ENCODE measurements around the gene NSFL1C. TPM values are rescaled to one million over a fixed set of nuclear protein-coding genes. Genes with fewer than 3 reads are reported as not detected.
"Not testable (repeated sequence)": the region's sequence is repeated elsewhere in the genome, so short reads cannot be mapped to it uniquely, and the experiment has no call there.

The NSFL1C gene
- total RNA-seq, 2 donors from 2014 or later, result 73.6 to 99.9 TPM

DNA sequence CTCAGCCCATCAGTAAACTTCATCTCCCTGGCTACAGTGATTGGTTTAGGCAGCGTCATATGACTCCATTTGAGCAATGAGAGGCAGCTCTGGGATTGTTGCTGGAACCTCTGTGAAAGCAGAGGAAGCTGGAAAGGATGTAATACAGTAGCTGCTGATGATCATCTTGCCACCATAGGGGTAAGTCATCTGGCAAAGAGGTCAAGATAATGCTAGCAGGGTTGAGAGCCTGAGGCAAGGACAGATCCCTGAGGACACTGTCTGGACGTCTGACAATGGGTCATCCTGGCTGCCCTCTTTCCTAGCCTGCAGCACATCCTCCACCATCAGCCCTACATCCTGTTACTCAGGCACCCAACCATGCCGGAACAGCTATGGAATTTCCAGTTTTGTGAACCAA is 48.3 kb downstream of the NSFL1C start:
- H3K27me3 Mint-ChIP-seq, result peaks cover 46 to 66% of the 10 kb centered on the region in 2 donors
- H3K4me3 Mint-ChIP-seq, result no peak overlapping the region
- ATAC-seq (no peak), DNase-seq (ENCODE audit: low spot score) (no peak)
- peaks cover 11% of the 10 kb centered on the region for H3K9me3 Mint-ChIP-seq
- peaks cover 29% of the 10 kb centered on the region for H3K36me3 Mint-ChIP-seq
- no peak overlapping the region for H3K27ac Mint-ChIP-seq
- peaks cover 16 to 20% of the 10 kb centered on the region in 2 donors for H3K4me1 Mint-ChIP-seq (ENCODE audit: low read depth in 2 of 2)

DNA sequence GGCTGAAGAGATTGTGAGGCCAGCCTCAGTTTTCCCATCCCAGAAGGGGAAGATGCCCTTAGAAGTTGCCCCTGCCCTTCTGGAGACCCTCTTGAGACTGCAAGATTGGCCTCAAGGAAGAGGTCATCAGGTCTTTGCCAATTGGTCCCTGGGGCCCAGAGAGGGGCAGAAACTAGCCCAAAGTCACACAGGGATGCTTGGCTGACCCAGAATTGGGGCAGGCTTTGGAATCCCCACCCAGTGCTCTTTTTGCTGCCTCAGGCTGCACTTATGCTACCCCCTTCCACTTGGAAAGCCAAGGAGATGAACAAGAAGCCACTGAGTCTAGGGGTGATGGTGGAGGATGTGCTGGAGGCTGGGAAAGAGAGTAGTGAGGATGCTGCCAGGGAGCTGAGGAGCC is 48.9 kb downstream of the NSFL1C start:
- Mint-ChIP-seq H3K4me3 (no peak overlapping the region), H3K36me3 (peaks cover 29% of the 10 kb centered on the region), H3K4me1 (ENCODE audit: low read depth in 2 of 2) (peaks cover 15 to 17% of the 10 kb centered on the region in 2 donors), H3K27me3 (peaks cover 43 to 66% of the 10 kb centered on the region in 2 donors), H3K9me3 (peaks cover 11% of the 10 kb centered on the region), H3K27ac (no peak overlapping the region)
- no peak for ATAC-seq
- DNase-seq (ENCODE audit: low spot score), result no peak

DNA sequence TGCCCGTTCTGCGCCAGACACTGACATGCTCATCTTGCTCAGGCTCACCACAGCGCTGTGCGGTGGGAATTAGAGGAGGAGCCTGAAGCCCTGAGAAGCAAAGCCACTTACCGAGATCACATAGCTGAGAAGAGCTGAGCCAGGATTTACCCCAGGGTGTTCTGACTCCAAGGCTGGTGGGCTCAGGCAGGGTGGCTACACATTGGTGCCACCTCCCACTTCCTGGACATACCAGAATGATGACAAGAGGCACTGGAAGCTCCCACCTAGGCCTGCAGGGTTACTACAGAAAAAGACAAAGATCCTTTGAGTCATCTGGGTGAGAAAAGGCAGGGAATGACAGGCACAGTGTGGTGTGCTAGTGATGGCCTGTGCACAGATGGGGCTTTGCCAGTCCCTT is 49.4 kb downstream of the NSFL1C start:
- Mint-ChIP-seq H3K36me3 (peaks cover 27% of the 10 kb centered on the region), H3K4me3 (no peak overlapping the region), H3K4me1 (ENCODE audit: low read depth in 2 of 2) (peaks cover 13 to 16% of the 10 kb centered on the region in 2 donors), H3K27ac (peak overlapping the region in 1 of 2 donors; percentile 19), H3K9me3 (peaks cover 11% of the 10 kb centered on the region), H3K27me3 (peaks cover 45 to 66% of the 10 kb centered on the region in 2 donors)
- ATAC-seq, result peak in 1 of 2 donors; percentile 12
- DNase-seq (ENCODE audit: low spot score), result no peak

GRCh38 chr20:1415667-1416468 is 50.8 kb downstream of the NSFL1C start:
- ATAC-seq, result peak; percentile 89 to 91
- peak; percentile 69 for DNase-seq (ENCODE audit: low spot score)
- Mint-ChIP-seq H3K27me3 (peaks cover 47 to 66% of the 10 kb centered on the region in 2 donors), H3K27ac (no peak overlapping the region), H3K4me1 (ENCODE audit: low read depth in 2 of 2) (peaks cover 13 to 16% of the 10 kb centered on the region in 2 donors), H3K9me3 (peaks cover 9% of the 10 kb centered on the region), H3K4me3 (peak overlapping the region; percentile 40), H3K36me3 (peaks cover 26% of the 10 kb centered on the region)

DNA sequence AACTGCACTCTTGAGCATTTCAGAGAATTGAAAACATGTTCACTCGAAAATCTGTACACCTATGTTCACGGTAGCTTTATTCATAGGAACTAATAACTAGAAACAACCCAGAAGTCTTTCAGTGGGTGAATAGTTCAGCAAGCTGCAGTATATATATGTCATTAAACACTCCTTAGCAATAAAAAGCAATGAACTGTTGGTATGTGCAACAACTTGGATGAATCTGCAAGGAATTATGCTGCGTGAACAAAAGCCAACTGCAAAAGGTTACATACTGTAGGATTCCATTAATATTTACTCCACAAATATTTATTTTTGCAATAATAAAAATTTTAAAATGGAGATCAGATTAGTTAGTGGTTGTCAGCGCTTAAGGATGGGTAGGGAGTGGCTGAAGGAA is 51.7 kb downstream of the NSFL1C start:
- H3K36me3 Mint-ChIP-seq, result peaks cover 17% of the 10 kb centered on the region
- H3K4me1 Mint-ChIP-seq (ENCODE audit: low read depth in 2 of 2), result peaks cover 13 to 16% of the 10 kb centered on the region in 2 donors
- H3K27ac Mint-ChIP-seq, result no peak overlapping the region
- no peak overlapping the region for H3K4me3 Mint-ChIP-seq
- no peak for ATAC-seq
- no peak for DNase-seq (ENCODE audit: low spot score)
- H3K27me3 Mint-ChIP-seq, result peaks cover 46 to 65% of the 10 kb centered on the region in 2 donors
- peaks cover 4% of the 10 kb centered on the region for H3K9me3 Mint-ChIP-seq

DNA sequence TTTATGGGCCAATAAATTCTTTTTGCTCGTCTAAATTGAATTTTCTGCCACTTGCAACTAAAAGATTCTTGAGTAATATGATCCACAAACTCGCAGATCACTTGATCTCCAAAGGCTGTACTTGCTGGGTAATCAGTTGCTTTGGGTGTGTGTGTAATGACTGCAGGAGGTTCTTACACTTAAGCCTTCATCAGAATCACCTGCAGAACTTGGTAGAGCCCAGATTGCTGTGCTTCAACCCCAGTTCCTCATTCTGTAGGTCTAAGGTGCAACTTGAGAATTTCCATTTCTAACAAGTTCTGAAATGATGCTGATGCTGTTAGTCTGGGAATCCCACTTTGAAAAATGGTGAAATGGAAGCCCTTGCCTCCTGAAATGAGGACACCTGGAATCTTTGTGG is 60.8 kb downstream of the NSFL1C start:
- Mint-ChIP-seq H3K27me3 (peaks cover 36 to 41% of the 10 kb centered on the region in 2 donors), H3K4me1 (ENCODE audit: low read depth in 2 of 2) (peaks cover 0 to 3% of the 10 kb centered on the region in 2 donors), H3K36me3 (no peaks in the 10 kb centered on the region), H3K4me3 (no peak overlapping the region), H3K27ac (no peak overlapping the region), H3K9me3 (no peaks in the 10 kb centered on the region)
- no peak for ATAC-seq
- DNase-seq (ENCODE audit: low spot score), result no peak

GRCh38 chr20:1403624-1404023 is 63.0 kb downstream of the NSFL1C start:
- Mint-ChIP-seq H3K27ac (no peak overlapping the region), H3K9me3 (no peaks in the 10 kb centered on the region), H3K4me3 (no peak overlapping the region), H3K36me3 (no peaks in the 10 kb centered on the region), H3K27me3 (peaks cover 35 to 36% of the 10 kb centered on the region in 2 donors), H3K4me1 (ENCODE audit: low read depth in 2 of 2) (peaks cover 0 to 3% of the 10 kb centered on the region in 2 donors)
- ATAC-seq, result no peak
- DNase-seq (ENCODE audit: low spot score), result no peak

- H3K27me3 Mint-ChIP-seq, result peaks cover 26 to 35% of the 10 kb centered on the region in 2 donors
- ATAC-seq (no peak), DNase-seq (ENCODE audit: low spot score) (no peak)
- no peak overlapping the region for H3K4me3 Mint-ChIP-seq
- peaks cover 0 to 3% of the 10 kb centered on the region in 2 donors for H3K4me1 Mint-ChIP-seq (ENCODE audit: low read depth in 2 of 2)
- no peaks in the 10 kb centered on the region for H3K9me3 Mint-ChIP-seq
- H3K27ac Mint-ChIP-seq, result no peak overlapping the region
- H3K36me3 Mint-ChIP-seq, result no peaks in the 10 kb centered on the region
Measured at GRCh38 chr20:1402149-1402548, 64.5 kb downstream of the NSFL1C start.

GRCh38 chr20:1401451-1401907 is 65.2 kb downstream of the NSFL1C start:
- no peak for DNase-seq (ENCODE audit: low spot score)

DNA sequence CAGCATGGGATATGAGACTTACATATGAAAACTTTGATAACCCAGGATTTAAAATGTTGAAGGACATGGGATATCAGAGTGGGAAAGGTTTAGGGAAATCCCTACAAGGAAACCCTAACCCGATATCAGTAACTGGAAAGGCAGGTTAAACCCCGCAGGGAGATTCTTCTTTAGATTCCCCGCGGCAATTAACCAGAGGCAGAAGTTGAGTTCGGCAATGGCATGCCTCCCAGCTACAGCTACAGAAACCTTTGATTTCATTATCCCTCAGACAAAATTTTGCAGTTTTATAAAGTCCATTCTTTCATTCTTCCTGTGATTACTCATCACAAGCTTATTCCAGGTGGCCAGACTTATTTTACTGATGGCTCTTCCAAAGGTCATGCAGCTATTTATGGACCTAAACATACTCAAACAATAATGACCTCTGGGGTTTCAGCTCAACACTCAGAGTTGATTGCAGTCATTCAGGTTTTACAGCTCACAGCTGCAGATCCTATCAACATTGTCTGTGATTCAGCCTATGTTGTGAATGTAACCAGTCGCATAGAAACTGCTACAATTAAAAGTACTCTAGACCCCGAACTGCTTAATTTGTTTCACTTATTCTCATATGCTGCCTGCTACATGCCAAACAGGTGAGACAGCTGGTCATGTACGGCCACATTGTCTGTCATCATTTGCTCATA is 66.8 kb downstream of the NSFL1C start:
- H3K27me3 Mint-ChIP-seq, result peaks cover 36 to 43% of the 10 kb centered on the region in 2 donors
- not testable (repeated sequence) for ATAC-seq; H3K27ac Mint-ChIP-seq; H3K4me1 Mint-ChIP-seq (ENCODE audit: low read depth in 2 of 2); H3K9me3 Mint-ChIP-seq; H3K36me3 Mint-ChIP-seq; H3K4me3 Mint-ChIP-seq; DNase-seq (ENCODE audit: low spot score)

More at GRCh38 chr20:1401451-1401907, 65.2 kb downstream of the NSFL1C start:
- Mint-ChIP-seq H3K4me3 (no peak overlapping the region), H3K9me3 (no peaks in the 10 kb centered on the region), H3K27ac (no peak overlapping the region), H3K36me3 (no peaks in the 10 kb centered on the region), H3K27me3 (peaks cover 33 to 35% of the 10 kb centered on the region in 2 donors), H3K4me1 (ENCODE audit: low read depth in 2 of 2) (peaks cover 0 to 3% of the 10 kb centered on the region in 2 donors)
- no peak for ATAC-seq

DNA sequence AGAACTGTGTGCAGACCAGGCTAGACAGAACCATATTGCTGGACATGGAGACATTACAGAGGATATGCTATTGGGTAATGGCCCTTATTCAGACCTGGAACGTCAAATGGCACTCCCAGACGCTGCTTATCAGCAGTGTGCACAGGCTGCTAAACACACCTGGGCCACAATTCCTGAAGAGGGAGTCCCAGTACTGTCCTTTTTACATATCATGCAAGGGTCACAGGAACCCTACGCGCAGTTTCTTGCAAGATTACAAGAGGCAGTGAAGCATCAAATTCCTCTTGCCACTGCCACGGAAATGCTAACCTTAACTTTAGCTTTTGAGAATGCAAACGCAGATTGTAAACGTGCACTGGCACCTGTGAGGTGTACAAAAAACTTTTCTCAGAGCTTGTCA is 68.5 kb downstream of the NSFL1C start:
- not testable (repeated sequence) for DNase-seq (ENCODE audit: low spot score); H3K36me3 Mint-ChIP-seq; H3K4me3 Mint-ChIP-seq; H3K9me3 Mint-ChIP-seq; H3K27ac Mint-ChIP-seq; ATAC-seq
- Mint-ChIP-seq H3K27me3 (peaks cover 32 to 37% of the 10 kb centered on the region in 2 donors), H3K4me1 (ENCODE audit: low read depth in 2 of 2) (peaks cover 8 to 11% of the 10 kb centered on the region in 2 donors)

DNA sequence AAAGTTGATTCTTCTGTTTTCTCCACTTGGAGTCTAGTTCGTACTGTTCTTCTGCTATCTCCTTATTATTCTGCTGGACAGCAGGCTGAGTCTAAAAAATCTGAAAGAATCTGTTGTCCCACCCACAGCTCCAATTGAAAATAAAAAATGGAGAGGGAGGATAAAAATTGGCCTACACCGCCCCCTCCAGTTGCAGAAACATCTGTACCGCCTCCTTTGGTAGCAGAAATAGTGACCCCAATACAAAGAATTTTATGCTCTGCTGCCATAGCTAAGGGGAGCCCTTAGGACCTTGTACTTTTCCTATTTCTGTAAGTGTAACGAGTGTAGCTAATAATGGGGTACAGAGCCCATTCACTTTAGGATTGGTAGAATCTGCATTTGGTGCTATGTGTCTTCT is 68.9 kb downstream of the NSFL1C start:
- no peak for ATAC-seq
- no peak for DNase-seq (ENCODE audit: low spot score)
- H3K36me3 Mint-ChIP-seq, result no peaks in the 10 kb centered on the region
- H3K9me3 Mint-ChIP-seq, result no peaks in the 10 kb centered on the region
- peaks cover 30 to 34% of the 10 kb centered on the region in 2 donors for H3K27me3 Mint-ChIP-seq
- peaks cover 9 to 12% of the 10 kb centered on the region in 2 donors for H3K4me1 Mint-ChIP-seq (ENCODE audit: low read depth in 2 of 2)
- H3K27ac Mint-ChIP-seq, result no peak overlapping the region
- no peak overlapping the region for H3K4me3 Mint-ChIP-seq

DNA sequence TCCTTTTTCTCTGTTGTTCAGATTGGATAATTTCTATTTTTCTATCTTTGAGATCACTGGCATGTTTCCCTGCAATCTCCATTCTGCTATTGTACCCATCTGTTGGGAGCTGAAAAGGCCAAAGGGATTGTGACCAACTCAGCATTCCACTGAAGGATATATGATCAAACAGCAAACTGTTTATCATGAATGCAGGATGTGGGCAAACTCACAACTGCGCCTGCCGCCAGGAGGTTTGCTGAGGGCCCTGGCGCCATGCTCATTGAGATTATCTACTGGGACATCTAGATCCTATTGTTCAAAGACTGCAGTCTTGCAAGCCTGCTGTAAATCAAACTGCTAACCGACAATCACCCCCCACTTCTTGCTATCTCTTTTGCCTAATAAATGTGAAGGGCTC is 69.9 kb downstream of the NSFL1C start:
- Mint-ChIP-seq H3K9me3 (no peaks in the 10 kb centered on the region), H3K27me3 (peaks cover 26 to 28% of the 10 kb centered on the region in 2 donors), H3K36me3 (no peaks in the 10 kb centered on the region), H3K4me3 (no peak overlapping the region), H3K27ac (no peak overlapping the region), H3K4me1 (ENCODE audit: low read depth in 2 of 2) (peaks cover 10 to 11% of the 10 kb centered on the region in 2 donors)
- DNase-seq (ENCODE audit: low spot score), result no peak
- ATAC-seq, result no peak

DNA sequence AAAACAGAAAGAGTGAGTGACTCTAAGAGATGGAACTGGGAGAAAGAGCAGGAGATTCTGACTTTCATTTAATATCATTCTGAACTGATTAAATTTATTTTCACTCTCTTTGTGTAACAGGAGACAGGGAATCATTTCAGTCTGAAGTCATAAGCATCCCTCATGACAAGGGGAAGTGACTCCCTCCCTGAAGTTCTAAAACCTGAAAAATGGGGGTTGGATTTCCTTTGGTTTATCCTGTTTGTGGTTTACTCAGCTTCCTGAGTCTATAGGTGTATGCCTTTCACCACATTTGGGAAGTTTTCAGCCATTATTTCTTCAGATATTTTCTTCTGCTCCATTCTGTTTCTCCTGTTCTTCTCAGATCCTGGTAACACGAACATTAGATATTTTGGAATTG is 70.4 kb downstream of the NSFL1C start:
- DNase-seq (ENCODE audit: low spot score) (no peak), ATAC-seq (no peak)
- H3K9me3 Mint-ChIP-seq, result no peaks in the 10 kb centered on the region
- peaks cover 26 to 28% of the 10 kb centered on the region in 2 donors for H3K27me3 Mint-ChIP-seq
- no peak overlapping the region for H3K27ac Mint-ChIP-seq
- no peaks in the 10 kb centered on the region for H3K36me3 Mint-ChIP-seq
- H3K4me1 Mint-ChIP-seq (ENCODE audit: low read depth in 2 of 2), result peaks cover 13 to 14% of the 10 kb centered on the region in 2 donors
- no peak overlapping the region for H3K4me3 Mint-ChIP-seq
